ENCODE results near the gene FLOT1. TPM values are rescaled to one million over a fixed set of nuclear protein-coding genes. Genes with fewer than 3 reads are reported as not detected.

The FLOT1 gene
- total RNA-seq, 1 donor from 2014 or later: 151 TPM

- H3K9me3 ChIP-seq: no peaks in the 10 kb centered on the region
- peak overlapping the region; percentile 94 for H3K27ac ChIP-seq
- H3K27me3 ChIP-seq (ENCODE audit: low read depth): no peaks in the 10 kb centered on the region
- no peak for TF ChIP-seq CTCF (IDR thresholded peaks at IDR 0.05)
- H3K4me3 ChIP-seq: no peak overlapping the region
- intact Hi-C loops (cut with DNase I): no loop called here
- H3K36me3 ChIP-seq: peaks cover 59% of the 10 kb centered on the region
- no peak for DNase-seq
- peaks cover 65% of the 10 kb centered on the region for H3K4me1 ChIP-seq
- no peak for ATAC-seq
Measured at GRCh38 chr6:30740540-30740870, 2.0 kb downstream of the FLOT1 start.

- intact Hi-C loops (cut with DNase I): no loop called here
- H3K4me1 ChIP-seq: peaks cover 59% of the 10 kb centered on the region
- DNase-seq: no peak
- no peak for TF ChIP-seq CTCF (IDR thresholded peaks at IDR 0.05)
- no peaks in the 10 kb centered on the region for H3K9me3 ChIP-seq
- peaks cover 78% of the 10 kb centered on the region for H3K36me3 ChIP-seq
- no peak overlapping the region for H3K4me3 ChIP-seq
- no peak for ATAC-seq
- no peaks in the 10 kb centered on the region for H3K27me3 ChIP-seq (ENCODE audit: low read depth)
- H3K27ac ChIP-seq: no peak overlapping the region
Measured at GRCh38 chr6:30738532-30738931, 4.0 kb downstream of the FLOT1 start.

GRCh38 chr6:30735668-30736314 is 6.7 kb downstream of the FLOT1 start:
- Histone ChIP-seq H3K27ac (no peak overlapping the region), H3K27me3 (ENCODE audit: low read depth) (no peaks in the 10 kb centered on the region), H3K4me1 (peaks cover 53% of the 10 kb centered on the region), H3K4me3 (no peak overlapping the region), H3K36me3 (peaks cover 100% of the 10 kb centered on the region), H3K9me3 (no peaks in the 10 kb centered on the region)
- no peak for DNase-seq
- no peak for ATAC-seq
- intact Hi-C loops (cut with DNase I): no loop called here
- TF ChIP-seq CTCF (IDR thresholded peaks at IDR 0.05): no peak

DNA sequence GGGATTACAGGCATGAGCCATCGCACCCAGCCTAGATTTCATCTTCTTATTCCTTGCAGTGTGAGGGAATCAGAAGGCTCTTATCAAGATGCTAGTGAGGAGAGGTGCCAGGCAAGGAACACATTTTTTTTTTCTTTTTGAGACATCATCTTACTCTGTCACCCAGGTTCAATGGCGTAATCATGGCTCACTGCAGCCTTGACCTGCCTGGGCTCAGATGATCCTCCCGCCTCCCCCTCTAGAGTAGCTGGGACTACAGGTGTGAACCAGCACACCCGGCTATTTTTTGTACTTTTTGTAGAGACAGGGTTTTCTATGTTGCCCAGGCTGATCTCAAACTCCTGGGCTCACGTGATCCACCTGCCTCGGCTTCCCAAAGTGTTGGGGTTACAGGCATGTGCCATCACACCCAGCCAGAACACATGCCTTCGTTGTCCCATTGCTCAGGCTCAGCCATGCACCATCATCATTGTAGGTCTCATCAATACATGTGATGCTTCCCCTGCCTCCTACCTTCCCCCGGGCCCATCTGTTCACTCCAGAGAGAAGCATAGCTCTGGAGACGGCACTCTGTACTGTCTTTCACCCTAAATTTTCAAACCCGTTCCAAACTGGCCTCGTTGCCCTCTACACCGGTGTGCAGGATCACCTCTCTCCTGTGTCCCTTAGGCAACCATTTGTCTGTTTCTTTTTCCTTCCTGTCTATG is 10.1 kb downstream of the FLOT1 start:
- no peaks in the 10 kb centered on the region for H3K9me3 ChIP-seq
- peaks cover 100% of the 10 kb centered on the region for H3K36me3 ChIP-seq
- DNase-seq: no peak
- intact Hi-C loops (cut with DNase I): no loop called here
- no peak for TF ChIP-seq CTCF (IDR thresholded peaks at IDR 0.05)
- H3K27ac ChIP-seq: no peak overlapping the region
- H3K4me1 ChIP-seq: peaks cover 26% of the 10 kb centered on the region
- ATAC-seq: no peak
- H3K27me3 ChIP-seq (ENCODE audit: low read depth): no peaks in the 10 kb centered on the region
- H3K4me3 ChIP-seq: no peak overlapping the region

GRCh38 chr6:30730601-30731435 is 11.7 kb downstream of the FLOT1 start:
- peaks cover 13% of the 10 kb centered on the region for H3K4me1 ChIP-seq
- no peak overlapping the region for H3K27ac ChIP-seq

More at GRCh38 chr6:30730601-30731435, 11.7 kb downstream of the FLOT1 start:
- Histone ChIP-seq H3K4me3 (no peak overlapping the region), H3K27me3 (ENCODE audit: low read depth) (no peaks in the 10 kb centered on the region), H3K9me3 (no peaks in the 10 kb centered on the region), H3K36me3 (peaks cover 100% of the 10 kb centered on the region)
- peak; percentile 66 for TF ChIP-seq CTCF (IDR thresholded peaks at IDR 0.05)
- peak; percentile 86 for DNase-seq
- peak; percentile 91 to 93 for ATAC-seq
- intact Hi-C loops (cut with DNase I): no loop called here
